Measurements from ENCODE around the gene OXNAD1.
A peak's percentile ranks its signal among the peaks of the same experiment; 100 is the strongest.

Gene OXNAD1

GRCh38 chr3:16247282-16248061 lies 17.5 kb upstream of the OXNAD1 start:
- peak; percentile 38 for DNase-seq (ENCODE audit: low read depth)

GRCh38 chr3:16248556-16248955 lies 16.5 kb upstream of the OXNAD1 start:
- DNase-seq (ENCODE audit: low read depth), result no peak

GRCh38 chr3:16249336-16249735 lies 15.7 kb upstream of the OXNAD1 start:
- DNase-seq (ENCODE audit: low read depth), result no peak

GRCh38 chr3:16249886-16250285 lies 15.1 kb upstream of the OXNAD1 start:
- DNase-seq (ENCODE audit: low read depth), result no peak

- no peak for DNase-seq (ENCODE audit: low read depth)
These were observed 13.5 kb upstream of the OXNAD1 start for GRCh38 chr3:16251316-16252085.

GRCh38 chr3:16252243-16252978 lies 12.6 kb upstream of the OXNAD1 start:
- DNase-seq (ENCODE audit: low read depth), result no peak

GRCh38 chr3:16252988-16253387 lies 12.0 kb upstream of the OXNAD1 start:
- DNase-seq (ENCODE audit: low read depth), result no peak

GRCh38 chr3:16253601-16254000 lies 11.4 kb upstream of the OXNAD1 start:
- DNase-seq (ENCODE audit: low read depth), result no peak

GRCh38 chr3:16254916-16255315 lies 10.1 kb upstream of the OXNAD1 start:
- no peak for DNase-seq (ENCODE audit: low read depth)

- DNase-seq (ENCODE audit: low read depth), result no peak
These were observed 9.7 kb upstream of the OXNAD1 start for GRCh38 chr3:16255326-16255725.

- no peak for DNase-seq (ENCODE audit: low read depth)
These were observed 9.3 kb upstream of the OXNAD1 start for GRCh38 chr3:16255726-16256125.

GRCh38 chr3:16257309-16257708 lies 7.7 kb upstream of the OXNAD1 start:
- DNase-seq (ENCODE audit: low read depth), result no peak

- no peak for DNase-seq (ENCODE audit: low read depth)
These were observed 6.8 kb upstream of the OXNAD1 start for GRCh38 chr3:16258177-16258576.

- DNase-seq (ENCODE audit: low read depth), result no peak
These were observed 6.1 kb upstream of the OXNAD1 start for GRCh38 chr3:16258866-16259265.

- DNase-seq (ENCODE audit: low read depth), result no peak
These were observed 5.0 kb upstream of the OXNAD1 start for GRCh38 chr3:16260046-16260445.

- DNase-seq (ENCODE audit: low read depth), result no peak
These were observed 2.8 kb upstream of the OXNAD1 start for GRCh38 chr3:16262174-16262573.

GRCh38 chr3:16264174-16264707 lies 771 bp upstream of the OXNAD1 start:
- no peak for DNase-seq (ENCODE audit: low read depth)

GRCh38 chr3:16265455-16265786 lies 409 bp downstream of the OXNAD1 start:
- no peak for DNase-seq (ENCODE audit: low read depth)

- DNase-seq (ENCODE audit: low read depth), result no peak
These were observed 1.7 kb downstream of the OXNAD1 start for GRCh38 chr3:16266714-16267113.

- DNase-seq (ENCODE audit: low read depth), result no peak
These were observed 5.8 kb downstream of the OXNAD1 start for GRCh38 chr3:16270855-16271254.

- no peak for DNase-seq (ENCODE audit: low read depth)
These were observed 7.6 kb downstream of the OXNAD1 start for GRCh38 chr3:16272588-16272987.

- DNase-seq (ENCODE audit: low read depth), result no peak
These were observed 8.9 kb downstream of the OXNAD1 start for GRCh38 chr3:16273867-16274266.

GRCh38 chr3:16277471-16277870 lies 12.5 kb downstream of the OXNAD1 start:
- DNase-seq (ENCODE audit: low read depth), result no peak
